H1 (cell line): ENCODE measurements around the gene TRIM6. TPM values are rescaled to one million over a fixed set of nuclear protein-coding genes. Genes with fewer than 3 reads are reported as not detected.

ENCODE experiments used
- CTBP2 ChIP-seq: IDR thresholded peaks from 2 replicates; pipeline ENCODE4 v1.7.0; 2011; ENCODE audit warnings: borderline replicate concordance, mild to moderate bottlenecking, moderate library complexity, mixed read lengths, low read length; ENCODE audit not compliant: insufficient read depth, insufficient read length
- EZH2 ChIP-seq: fragments of 200-600 bp; sonication (generic); IDR thresholded peaks from 2 replicates; pipeline ENCODE4 v1.7.1; 2012; ENCODE audit warnings: low read depth, mild to moderate bottlenecking, moderate library complexity, low read length, inconsistent platforms; ENCODE audit not compliant: severe bottlenecking
- GTF2F1 ChIP-seq: IDR thresholded peaks from 2 replicates; pipeline ENCODE4 v1.6.1; 2012; ENCODE audit warnings: low read depth, low read length, improper control_type of control experiment, borderline replicate concordance
- NANOG ChIP-seq: IDR thresholded peaks from 2 replicates; pipeline ENCODE4 v1.6.1; 2011; ENCODE audit warnings: low read length, low read depth, mild to moderate bottlenecking, inconsistent platforms; ENCODE audit not compliant: insufficient read depth, poor library complexity, severe bottlenecking
- PHF8 ChIP-seq: fragments of 200-600 bp; sonication (generic); conservative IDR thresholded peaks from 2 replicates; pipeline ENCODE4 v1.7.1; 2012; ENCODE audit warnings: low read depth, mild to moderate bottlenecking, inconsistent platforms, low read length, moderate library complexity
- POLR2AphosphoS5 ChIP-seq: IDR thresholded peaks from 2 replicates; pipeline ENCODE4 v1.6.1; 2011; ENCODE audit warnings: low read depth, low read length
- SP2 ChIP-seq: IDR thresholded peaks from 2 replicates; pipeline ENCODE4 v1.6.1; 2012; ENCODE audit warnings: mild to moderate bottlenecking, low read length, inconsistent platforms
- SRF ChIP-seq: IDR thresholded peaks from 2 replicates; pipeline ENCODE4 v1.6.1; 2011; ENCODE audit warnings: mild to moderate bottlenecking, low read depth, low read length, moderate library complexity
- TAF7 ChIP-seq: optimal IDR thresholded peaks from 2 replicates; pipeline ENCODE3; 2011; ENCODE audit warnings: low read depth, mild to moderate bottlenecking, inconsistent platforms, low read length, moderate library complexity, borderline replicate concordance
- ZNF274 ChIP-seq: IDR thresholded peaks from 2 replicates; pipeline ENCODE4 v1.7.0; 2012; ENCODE audit warnings: low read length, borderline replicate concordance; ENCODE audit errors: extremely low read depth
- polyA plus RNA-seq, 7 experiments: library from polyadenylated mRNA; depleted of rRNA in 3 of 7; stranded (reverse) in 5 of 7; unstranded in 2 of 7; fragments of >200 nt in 5 of 7; fragments of 200-250 nt in 2 of 7; gene quantifications; 1 replicate in 5 of 7; 2 replicates in 1 of 7; 4 replicates in 1 of 7; pipeline versions ENCODE4 v1.2.1 to v1.2.3, GENCODE V29; 2011 to 2013; ENCODE audit warnings: missing spikeins in 2 of 7, mixed read lengths in 2 of 7
- total RNA-seq: library from RNA; stranded (reverse); fragmentation: NEBNext Ultra II Directional; extraction: Animal tissue kit (Norgen Biotek cat#: 25700); gene quantifications from 2 replicates; pipeline ENCODE4 v1.2.1, GENCODE V29; 2021
- TF ChIP-seq, protein P1 (sequence below): fragments of 300-600 bp; sonication (generic); IDR thresholded peaks from 2 replicates; pipeline ENCODE4 v1.7.1; 2012; ENCODE audit warnings: low read length, moderate library complexity, mild to moderate bottlenecking, inconsistent platforms; ENCODE audit not compliant: insufficient replicate concordance

TRIM6 gene
- total and polyA plus RNA-seq, 2 of the 8 experiments (the other 6 are each of a cell fraction or from before 2014, with no cell fraction given): 21.6 to 23.3 TPM

DNA sequence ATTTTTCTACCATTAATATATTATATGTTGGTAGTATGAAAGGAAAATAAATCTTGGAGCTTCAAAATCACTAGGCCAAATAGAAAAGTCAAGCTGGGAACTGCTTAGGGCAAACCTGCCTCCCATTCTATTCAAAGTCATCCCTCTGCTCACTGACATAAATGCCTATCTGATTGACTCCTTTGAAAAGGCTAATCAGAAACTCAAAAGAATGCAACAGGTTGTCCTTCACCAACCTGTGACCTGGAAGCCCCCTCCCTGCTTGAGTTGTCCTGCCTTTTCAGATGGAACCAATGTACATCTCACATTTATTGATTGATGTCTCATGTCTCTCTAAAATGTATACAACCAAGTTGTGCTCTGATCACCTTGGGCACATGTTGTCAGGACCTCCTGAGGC is 25.1 kb downstream of the TRIM6 start (continued):
- TF ChIP-seq, protein P1, sequence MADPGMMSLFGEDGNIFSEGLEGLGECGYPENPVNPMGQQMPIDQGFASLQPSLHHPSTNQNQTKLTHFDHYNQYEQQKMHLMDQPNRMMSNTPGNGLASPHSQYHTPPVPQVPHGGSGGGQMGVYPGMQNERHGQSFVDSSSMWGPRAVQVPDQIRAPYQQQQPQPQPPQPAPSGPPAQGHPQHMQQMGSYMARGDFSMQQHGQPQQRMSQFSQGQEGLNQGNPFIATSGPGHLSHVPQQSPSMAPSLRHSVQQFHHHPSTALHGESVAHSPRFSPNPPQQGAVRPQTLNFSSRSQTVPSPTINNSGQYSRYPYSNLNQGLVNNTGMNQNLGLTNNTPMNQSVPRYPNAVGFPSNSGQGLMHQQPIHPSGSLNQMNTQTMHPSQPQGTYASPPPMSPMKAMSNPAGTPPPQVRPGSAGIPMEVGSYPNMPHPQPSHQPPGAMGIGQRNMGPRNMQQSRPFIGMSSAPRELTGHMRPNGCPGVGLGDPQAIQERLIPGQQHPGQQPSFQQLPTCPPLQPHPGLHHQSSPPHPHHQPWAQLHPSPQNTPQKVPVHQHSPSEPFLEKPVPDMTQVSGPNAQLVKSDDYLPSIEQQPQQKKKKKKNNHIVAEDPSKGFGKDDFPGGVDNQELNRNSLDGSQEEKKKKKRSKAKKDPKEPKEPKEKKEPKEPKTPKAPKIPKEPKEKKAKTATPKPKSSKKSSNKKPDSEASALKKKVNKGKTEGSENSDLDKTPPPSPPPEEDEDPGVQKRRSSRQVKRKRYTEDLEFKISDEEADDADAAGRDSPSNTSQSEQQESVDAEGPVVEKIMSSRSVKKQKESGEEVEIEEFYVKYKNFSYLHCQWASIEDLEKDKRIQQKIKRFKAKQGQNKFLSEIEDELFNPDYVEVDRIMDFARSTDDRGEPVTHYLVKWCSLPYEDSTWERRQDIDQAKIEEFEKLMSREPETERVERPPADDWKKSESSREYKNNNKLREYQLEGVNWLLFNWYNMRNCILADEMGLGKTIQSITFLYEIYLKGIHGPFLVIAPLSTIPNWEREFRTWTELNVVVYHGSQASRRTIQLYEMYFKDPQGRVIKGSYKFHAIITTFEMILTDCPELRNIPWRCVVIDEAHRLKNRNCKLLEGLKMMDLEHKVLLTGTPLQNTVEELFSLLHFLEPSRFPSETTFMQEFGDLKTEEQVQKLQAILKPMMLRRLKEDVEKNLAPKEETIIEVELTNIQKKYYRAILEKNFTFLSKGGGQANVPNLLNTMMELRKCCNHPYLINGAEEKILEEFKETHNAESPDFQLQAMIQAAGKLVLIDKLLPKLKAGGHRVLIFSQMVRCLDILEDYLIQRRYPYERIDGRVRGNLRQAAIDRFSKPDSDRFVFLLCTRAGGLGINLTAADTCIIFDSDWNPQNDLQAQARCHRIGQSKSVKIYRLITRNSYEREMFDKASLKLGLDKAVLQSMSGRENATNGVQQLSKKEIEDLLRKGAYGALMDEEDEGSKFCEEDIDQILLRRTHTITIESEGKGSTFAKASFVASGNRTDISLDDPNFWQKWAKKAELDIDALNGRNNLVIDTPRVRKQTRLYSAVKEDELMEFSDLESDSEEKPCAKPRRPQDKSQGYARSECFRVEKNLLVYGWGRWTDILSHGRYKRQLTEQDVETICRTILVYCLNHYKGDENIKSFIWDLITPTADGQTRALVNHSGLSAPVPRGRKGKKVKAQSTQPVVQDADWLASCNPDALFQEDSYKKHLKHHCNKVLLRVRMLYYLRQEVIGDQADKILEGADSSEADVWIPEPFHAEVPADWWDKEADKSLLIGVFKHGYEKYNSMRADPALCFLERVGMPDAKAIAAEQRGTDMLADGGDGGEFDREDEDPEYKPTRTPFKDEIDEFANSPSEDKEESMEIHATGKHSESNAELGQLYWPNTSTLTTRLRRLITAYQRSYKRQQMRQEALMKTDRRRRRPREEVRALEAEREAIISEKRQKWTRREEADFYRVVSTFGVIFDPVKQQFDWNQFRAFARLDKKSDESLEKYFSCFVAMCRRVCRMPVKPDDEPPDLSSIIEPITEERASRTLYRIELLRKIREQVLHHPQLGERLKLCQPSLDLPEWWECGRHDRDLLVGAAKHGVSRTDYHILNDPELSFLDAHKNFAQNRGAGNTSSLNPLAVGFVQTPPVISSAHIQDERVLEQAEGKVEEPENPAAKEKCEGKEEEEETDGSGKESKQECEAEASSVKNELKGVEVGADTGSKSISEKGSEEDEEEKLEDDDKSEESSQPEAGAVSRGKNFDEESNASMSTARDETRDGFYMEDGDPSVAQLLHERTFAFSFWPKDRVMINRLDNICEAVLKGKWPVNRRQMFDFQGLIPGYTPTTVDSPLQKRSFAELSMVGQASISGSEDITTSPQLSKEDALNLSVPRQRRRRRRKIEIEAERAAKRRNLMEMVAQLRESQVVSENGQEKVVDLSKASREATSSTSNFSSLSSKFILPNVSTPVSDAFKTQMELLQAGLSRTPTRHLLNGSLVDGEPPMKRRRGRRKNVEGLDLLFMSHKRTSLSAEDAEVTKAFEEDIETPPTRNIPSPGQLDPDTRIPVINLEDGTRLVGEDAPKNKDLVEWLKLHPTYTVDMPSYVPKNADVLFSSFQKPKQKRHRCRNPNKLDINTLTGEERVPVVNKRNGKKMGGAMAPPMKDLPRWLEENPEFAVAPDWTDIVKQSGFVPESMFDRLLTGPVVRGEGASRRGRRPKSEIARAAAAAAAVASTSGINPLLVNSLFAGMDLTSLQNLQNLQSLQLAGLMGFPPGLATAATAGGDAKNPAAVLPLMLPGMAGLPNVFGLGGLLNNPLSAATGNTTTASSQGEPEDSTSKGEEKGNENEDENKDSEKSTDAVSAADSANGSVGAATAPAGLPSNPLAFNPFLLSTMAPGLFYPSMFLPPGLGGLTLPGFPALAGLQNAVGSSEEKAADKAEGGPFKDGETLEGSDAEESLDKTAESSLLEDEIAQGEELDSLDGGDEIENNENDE: no peak
- no peak for TF ChIP-seq SRF
- TF ChIP-seq NANOG: no peak
- TF ChIP-seq EZH2: no peak
- no peak for TF ChIP-seq PHF8
- TF ChIP-seq POLR2AphosphoS5: no peak
- TF ChIP-seq ZNF274: no peak
- no peak for TF ChIP-seq SP2
- no peak for TF ChIP-seq GTF2F1
- no peak for TF ChIP-seq CTBP2
- no peak for TF ChIP-seq TAF7
